Fibroblast of skin of right biceps (primary cell): Measurements from ENCODE around the gene TMEM129.
"Not testable (repeated sequence)": the region's sequence is repeated elsewhere in the genome, so short reads cannot be mapped to it uniquely, and the experiment has no call there.

Experiments
- DNase-seq: peaks from one replicate; pipeline ENCODE4 v3.0.0-alpha.2; 2013

TMEM129 gene

GRCh38 chr4:1685235-1686150, 35.6 kb downstream of the TMEM129 start:
- DNase-seq: no peak

- DNase-seq: no peak
Measured at GRCh38 chr4:1684506-1685234, 36.5 kb downstream of the TMEM129 start.

- peak; percentile 87 for DNase-seq
Measured at GRCh38 chr4:1683736-1684505, 37.2 kb downstream of the TMEM129 start, which contains the start of gene FAM53A. FAM53A (minus strand) TSS chr4:1684313; CDS start chr4:1668741, 15,572 bp downstream.

- peak; percentile 89 for DNase-seq
Measured at GRCh38 chr4:1683261-1683735, 37.8 kb downstream of the TMEM129 start.

- no peak for DNase-seq
Measured at GRCh38 chr4:1682860-1683259, 38.3 kb downstream of the TMEM129 start.

GRCh38 chr4:1678244-1678643, 42.9 kb downstream of the TMEM129 start:
- no peak for DNase-seq

GRCh38 chr4:1676605-1677525, 44.3 kb downstream of the TMEM129 start:
- DNase-seq: no peak

- no peak for DNase-seq
Measured at GRCh38 chr4:1675802-1676137, 45.4 kb downstream of the TMEM129 start.

- DNase-seq: no peak
Measured at GRCh38 chr4:1675136-1675801, 45.9 kb downstream of the TMEM129 start.

GRCh38 chr4:1674682-1675081, 46.4 kb downstream of the TMEM129 start:
- no peak for DNase-seq

GRCh38 chr4:1673671-1674070, 47.5 kb downstream of the TMEM129 start:
- no peak for DNase-seq

- DNase-seq: not testable (repeated sequence)
Measured at GRCh38 chr4:1671011-1671410, 50.1 kb downstream of the TMEM129 start.

- no peak for DNase-seq
Measured at GRCh38 chr4:1670279-1670678, 50.8 kb downstream of the TMEM129 start.

- no peak for DNase-seq
Measured at GRCh38 chr4:1669850-1670249, 51.3 kb downstream of the TMEM129 start.

- DNase-seq: no peak
Measured at GRCh38 chr4:1669270-1669669, 51.9 kb downstream of the TMEM129 start.

- DNase-seq: no peak
Measured at GRCh38 chr4:1668488-1668840, 52.7 kb downstream of the TMEM129 start.

- DNase-seq: no peak
Measured at GRCh38 chr4:1667273-1667672, 53.9 kb downstream of the TMEM129 start.

GRCh38 chr4:1666391-1666790, 54.7 kb downstream of the TMEM129 start:
- DNase-seq: no peak
